ENCODE results near the gene CEP120.

CEP120 gene

GRCh38 chr5:123382252-123382651 is 41.0 kb downstream of the CEP120 start:
- CTCF ChIA-PET: no interaction called here

DNA sequence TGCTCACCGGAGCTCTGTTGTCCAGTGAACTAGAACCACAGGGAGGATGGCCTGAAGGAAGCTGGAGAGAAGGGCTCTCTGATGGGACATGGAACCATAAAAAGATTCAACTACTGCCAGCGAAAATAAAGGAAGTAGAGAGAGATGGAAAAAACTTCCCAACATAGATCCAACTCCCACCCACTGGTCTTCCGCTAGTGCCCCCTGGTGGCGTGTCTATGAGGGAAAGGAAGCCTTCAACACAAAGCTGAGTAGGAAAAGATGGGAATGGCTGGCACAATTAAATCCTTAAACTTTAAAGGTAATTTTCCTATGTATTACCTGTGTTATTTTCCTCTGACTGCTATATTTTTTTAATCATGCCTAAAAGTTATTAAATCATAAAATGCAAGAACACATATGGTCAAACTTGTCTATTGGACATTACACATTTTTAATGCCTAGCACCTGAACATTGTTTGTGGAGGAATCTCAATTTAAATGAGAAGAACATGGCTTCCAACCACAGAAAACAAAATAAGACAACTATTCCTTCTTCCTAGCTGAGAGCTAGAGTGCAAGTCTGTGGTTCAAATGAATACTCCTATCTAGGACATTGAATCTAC is 51.5 kb downstream of the CEP120 start:
- no peak overlapping the region for H3K4me3 ChIP-seq (ENCODE audit: low read depth, low read length)
- CTCF ChIA-PET: interaction anchor here (0.7 to 3.4 kb wide), 7 partner anchors 9 to 1176 kb away, joined by 3 to 21 read pairs (median 4); no protein-coding TSS in a partner anchor
- peak; percentile 49 for TF ChIP-seq CTCF (IDR thresholded peaks at IDR 0.05; ENCODE audit: insufficient read depth, low read length, missing control alignments)
- DNase-seq (ENCODE audit: low read depth, low spot score): no peak
- POLR2A ChIA-PET: no interaction called here

More at GRCh38 chr5:123382252-123382651, 41.0 kb downstream of the CEP120 start:
- DNase-seq (ENCODE audit: low read depth, low spot score): no peak
- no peak for TF ChIP-seq CTCF (IDR thresholded peaks at IDR 0.05; ENCODE audit: insufficient read depth, low read length, missing control alignments)
- POLR2A ChIA-PET: no interaction called here
- H3K4me3 ChIP-seq (ENCODE audit: low read depth, low read length): no peak overlapping the region

GRCh38 chr5:123369371-123369968 is 53.7 kb downstream of the CEP120 start:
- no peak overlapping the region for H3K4me3 ChIP-seq (ENCODE audit: low read depth, low read length)
- ChIA-PET CTCF (interaction anchor here (0.9 to 3.4 kb wide), 9 partner anchors 9 to 1174 kb away, joined by 3 to 21 read pairs (median 5); no protein-coding TSS in a partner anchor), POLR2A (no interaction called here)
- no peak for TF ChIP-seq CTCF (IDR thresholded peaks at IDR 0.05; ENCODE audit: insufficient read depth, low read length, missing control alignments)
- DNase-seq (ENCODE audit: low read depth, low spot score): no peak

- no peak for DNase-seq (ENCODE audit: low read depth, low spot score)
- CTCF ChIA-PET: interaction anchor here (0.7 to 3.0 kb wide), 14 partner anchors 8 to 852 kb away, joined by 3 to 20 read pairs (median 4); no protein-coding TSS in a partner anchor
- TF ChIP-seq CTCF (IDR thresholded peaks at IDR 0.05; ENCODE audit: insufficient read depth, low read length, missing control alignments): no peak
- POLR2A ChIA-PET: no interaction called here
- no peak overlapping the region for H3K4me3 ChIP-seq (ENCODE audit: low read depth, low read length)
Measured at GRCh38 chr5:123367739-123368138, 55.5 kb downstream of the CEP120 start.

DNA sequence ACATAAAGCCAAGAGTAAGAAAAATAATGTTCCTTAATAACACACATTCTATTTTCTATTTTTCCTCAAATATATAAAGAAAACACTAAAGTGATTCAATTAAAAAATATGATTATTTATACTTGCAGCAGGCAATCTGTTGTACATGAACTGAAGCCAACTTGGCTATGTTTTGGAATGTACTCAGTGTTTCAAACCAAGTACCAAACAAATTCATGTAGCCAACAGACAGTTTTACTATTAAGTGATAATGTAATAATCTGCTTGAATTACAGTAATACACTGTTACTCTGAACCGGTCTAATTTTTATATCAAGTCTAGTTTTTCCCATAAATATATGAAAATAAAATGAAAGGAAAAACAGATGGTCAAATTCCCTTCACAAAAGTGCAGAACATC is 58.0 kb downstream of the CEP120 start:
- CTCF ChIA-PET: no interaction called here
- no peak for TF ChIP-seq CTCF (IDR thresholded peaks at IDR 0.05; ENCODE audit: insufficient read depth, low read length, missing control alignments)
- DNase-seq (ENCODE audit: low read depth, low spot score): no peak
- POLR2A ChIA-PET: no interaction called here
- H3K4me3 ChIP-seq (ENCODE audit: low read depth, low read length): no peak overlapping the region

DNA sequence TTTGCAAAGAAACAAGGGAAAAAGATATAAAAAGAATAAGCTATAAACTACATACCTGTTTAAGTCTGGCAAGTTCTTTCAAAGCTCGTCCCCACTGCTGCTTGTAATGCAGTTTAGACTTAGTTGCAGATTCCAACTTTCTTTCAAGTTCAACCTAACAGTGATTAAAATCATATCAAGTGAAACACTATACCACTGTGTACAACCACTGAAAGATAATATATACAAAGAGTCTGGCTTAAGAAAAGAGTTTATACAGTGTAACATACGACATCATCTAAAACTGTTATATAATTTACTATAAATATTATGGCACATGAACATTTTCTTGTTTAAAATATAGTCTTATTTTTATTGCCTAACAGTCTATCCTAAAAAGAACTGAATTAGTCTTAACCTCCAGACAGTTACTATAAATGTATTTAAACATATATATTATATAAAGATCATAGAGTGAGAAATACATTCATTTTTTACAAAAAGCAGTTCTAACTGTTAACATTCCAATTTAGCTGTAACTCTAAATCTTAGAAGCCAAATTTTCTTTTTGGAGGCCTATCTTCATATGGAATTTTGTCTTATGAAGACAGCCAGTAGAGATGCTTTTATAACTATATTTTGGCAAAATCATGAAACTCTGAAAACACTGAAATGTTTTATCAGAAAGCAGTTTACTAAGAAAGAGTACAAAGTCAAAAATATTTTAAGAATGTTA is 58.6 kb downstream of the CEP120 start:
- ChIA-PET CTCF (no interaction called here), POLR2A (no interaction called here)
- H3K4me3 ChIP-seq (ENCODE audit: low read depth, low read length): no peak overlapping the region
- no peak for TF ChIP-seq CTCF (IDR thresholded peaks at IDR 0.05; ENCODE audit: insufficient read depth, low read length, missing control alignments)
- no peak for DNase-seq (ENCODE audit: low read depth, low spot score)
